Measurements from ENCODE around the gene TSPAN14.

The TSPAN14 gene

GRCh38 chr10:80410122-80410521, 44.0 kb upstream of the TSPAN14 start:
- Histone ChIP-seq H3K27ac (replicated peaks) (no peak overlapping the region), H3K27me3 (ENCODE audit: insufficient read depth, poor library complexity, severe bottlenecking) (peaks cover 29% of the 10 kb centered on the region), H3K4me3 (replicated peaks; ENCODE audit: insufficient read depth, low read length) (no peak overlapping the region)
- TF ChIP-seq REST (IDR thresholded peaks at IDR 0.05; ENCODE audit: insufficient replicate concordance, low read depth) (no peak), GABPA (IDR thresholded peaks at IDR 0.05; ENCODE audit: low read depth) (no peak), SPI1 (IDR thresholded peaks at IDR 0.05; ENCODE audit: borderline replicate concordance, low read depth) (no peak), POLR2AphosphoS5 (IDR thresholded peaks at IDR 0.05; ENCODE audit: low read depth) (no peak)
- no peak for DNase-seq (ENCODE audit: low read depth in 1 of 2, low spot score in 1 of 2)

GRCh38 chr10:80410578-80411145, 43.4 kb upstream of the TSPAN14 start:
- TF ChIP-seq POLR2AphosphoS5 (IDR thresholded peaks at IDR 0.05; ENCODE audit: low read depth), result no peak
- no peak for TF ChIP-seq CTCF (IDR thresholded peaks at IDR 0.05; ENCODE audit: insufficient read depth, low read length)
- TF ChIP-seq SPI1 (IDR thresholded peaks at IDR 0.05; ENCODE audit: borderline replicate concordance, low read depth), result no peak
- no peak for TF ChIP-seq REST (IDR thresholded peaks at IDR 0.05; ENCODE audit: insufficient replicate concordance, low read depth)
- TF ChIP-seq GABPA (IDR thresholded peaks at IDR 0.05; ENCODE audit: low read depth), result no peak
- Histone ChIP-seq H3K4me3 (replicated peaks; ENCODE audit: insufficient read depth, low read length) (no peak overlapping the region), H3K27me3 (ENCODE audit: insufficient read depth, poor library complexity, severe bottlenecking) (peaks cover 29% of the 10 kb centered on the region), H3K27ac (replicated peaks) (no peak overlapping the region)
- DNase-seq (ENCODE audit: low read depth in 1 of 2, low spot score in 1 of 2), result no peak

GRCh38 chr10:80411267-80411668, 42.8 kb upstream of the TSPAN14 start:
- Histone ChIP-seq H3K27ac (replicated peaks) (no peak overlapping the region), H3K4me3 (replicated peaks; ENCODE audit: insufficient read depth, low read length) (no peak overlapping the region), H3K27me3 (ENCODE audit: insufficient read depth, poor library complexity, severe bottlenecking) (peaks cover 24% of the 10 kb centered on the region)
- DNase-seq (ENCODE audit: low read depth in 1 of 2, low spot score in 1 of 2), result no peak
- TF ChIP-seq REST (IDR thresholded peaks at IDR 0.05; ENCODE audit: insufficient replicate concordance, low read depth) (no peak), POLR2AphosphoS5 (IDR thresholded peaks at IDR 0.05; ENCODE audit: low read depth) (no peak), SPI1 (IDR thresholded peaks at IDR 0.05; ENCODE audit: borderline replicate concordance, low read depth) (no peak), CTCF (IDR thresholded peaks at IDR 0.05; ENCODE audit: insufficient read depth, low read length) (no peak), GABPA (IDR thresholded peaks at IDR 0.05; ENCODE audit: low read depth) (no peak)

Data from HL-60 (cell line).